Inflammatory macrophage treated with lipopolysaccharide for 1 hour (primary cell): Measurements from ENCODE around the gene PRDM10.

Experiments used
- DNase-seq, 2 donors: peaks; one replicate each; pipeline ENCODE4 v3.0.0-alpha.2; 2020 to 2022

The PRDM10 gene

DNA sequence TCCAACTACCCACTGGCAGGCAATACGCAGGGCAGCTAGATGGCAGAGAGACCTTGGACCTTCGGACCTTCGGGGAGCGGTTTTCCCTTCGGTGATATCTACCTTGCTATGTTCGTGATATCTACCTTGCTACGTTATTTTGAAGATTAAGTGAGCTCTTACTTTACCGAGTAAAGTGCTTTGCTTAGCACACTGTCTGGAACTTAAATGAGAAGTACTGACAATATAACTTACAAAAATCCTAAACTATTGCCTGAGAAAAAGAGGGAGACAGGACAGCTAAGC is 1.0 kb upstream of the PRDM10 start:
- no peak for DNase-seq

DNA sequence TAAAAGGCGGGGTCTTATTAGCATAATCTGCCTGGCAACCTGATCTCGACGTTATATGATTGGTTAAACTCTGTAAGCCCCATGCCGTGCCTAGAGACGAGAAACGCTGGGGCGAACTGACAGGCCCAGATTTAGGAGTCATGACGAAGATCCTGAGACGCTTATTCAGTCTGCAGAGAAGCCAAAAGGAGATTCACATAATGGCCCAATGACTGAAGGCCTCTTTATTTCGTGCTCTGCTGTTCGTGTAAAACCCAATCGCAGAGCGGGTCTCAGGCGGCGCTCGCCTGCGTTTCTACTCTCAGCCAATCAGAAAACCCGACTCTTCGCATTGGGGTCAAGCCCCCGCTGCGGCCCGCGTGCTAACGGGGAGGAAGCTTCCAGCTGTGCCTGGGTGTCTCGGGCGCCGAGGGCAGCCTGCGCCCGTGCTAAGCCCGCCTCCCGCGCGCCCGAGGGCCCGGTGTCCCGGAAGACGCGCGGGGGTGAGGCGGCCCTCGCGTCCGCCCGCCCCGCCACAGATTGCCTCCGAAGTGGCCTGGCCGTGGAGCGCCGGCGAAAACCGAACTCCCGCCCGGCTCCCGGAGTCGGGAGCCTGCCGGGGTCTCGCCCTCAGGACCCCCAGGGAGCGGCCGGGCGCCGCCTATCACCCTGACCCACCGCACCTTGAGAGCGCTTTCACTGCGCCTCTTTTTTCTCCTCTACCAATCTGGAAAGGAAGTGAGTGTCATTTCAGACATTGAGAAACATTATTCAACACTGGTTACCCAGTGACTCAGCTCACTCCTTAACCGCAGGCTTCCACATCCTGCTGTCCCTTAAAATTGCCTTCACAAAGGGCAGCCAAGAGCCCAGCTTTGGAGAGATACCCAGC is 446 bp upstream of the PRDM10 start:
- DNase-seq = peak; percentile 95

DNA sequence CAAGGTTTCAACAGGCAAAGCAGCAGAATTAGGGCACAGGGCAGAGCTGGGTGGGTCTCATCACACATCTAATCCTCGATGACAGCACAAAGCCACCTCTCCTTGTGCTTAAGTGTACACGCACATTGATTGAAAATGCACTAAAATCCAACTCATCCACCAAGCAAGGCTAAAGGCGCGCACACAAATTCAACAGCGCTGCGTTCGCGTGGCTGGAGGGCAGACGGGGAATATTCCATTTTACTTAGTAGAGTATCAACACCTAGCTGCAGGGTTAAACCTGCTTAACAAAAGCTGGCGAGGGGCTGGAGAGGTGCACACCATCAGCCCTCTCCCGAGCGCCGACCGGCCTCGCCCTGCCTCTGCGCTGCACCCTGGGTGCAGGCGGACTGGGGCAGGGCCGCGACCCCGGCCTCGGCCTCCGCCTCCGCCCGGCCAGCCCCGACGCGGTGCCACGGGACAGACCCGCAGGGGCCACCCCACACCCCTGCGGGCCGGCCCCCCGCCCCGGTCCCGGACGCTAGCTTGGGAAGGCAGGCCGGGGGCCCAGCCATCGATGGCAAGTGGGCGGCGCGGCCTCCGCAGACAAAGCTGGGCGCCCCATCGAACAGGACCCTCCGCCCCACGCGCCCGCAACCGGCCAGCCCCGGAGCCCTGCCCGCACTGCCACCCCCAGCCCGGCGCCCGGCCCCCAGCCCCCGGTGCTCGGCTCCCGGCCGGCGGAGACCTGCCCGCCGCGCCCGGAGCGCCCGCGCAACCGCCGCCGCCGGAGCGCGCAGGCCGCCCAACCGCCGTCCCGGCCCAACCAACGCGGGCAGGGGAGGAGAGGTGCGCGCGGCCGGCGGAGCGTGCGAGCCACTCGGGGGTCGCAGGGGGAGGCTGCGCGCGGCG is 929 bp downstream of the PRDM10 start:
- DNase-seq = peak; percentile 9 to 19

DNA sequence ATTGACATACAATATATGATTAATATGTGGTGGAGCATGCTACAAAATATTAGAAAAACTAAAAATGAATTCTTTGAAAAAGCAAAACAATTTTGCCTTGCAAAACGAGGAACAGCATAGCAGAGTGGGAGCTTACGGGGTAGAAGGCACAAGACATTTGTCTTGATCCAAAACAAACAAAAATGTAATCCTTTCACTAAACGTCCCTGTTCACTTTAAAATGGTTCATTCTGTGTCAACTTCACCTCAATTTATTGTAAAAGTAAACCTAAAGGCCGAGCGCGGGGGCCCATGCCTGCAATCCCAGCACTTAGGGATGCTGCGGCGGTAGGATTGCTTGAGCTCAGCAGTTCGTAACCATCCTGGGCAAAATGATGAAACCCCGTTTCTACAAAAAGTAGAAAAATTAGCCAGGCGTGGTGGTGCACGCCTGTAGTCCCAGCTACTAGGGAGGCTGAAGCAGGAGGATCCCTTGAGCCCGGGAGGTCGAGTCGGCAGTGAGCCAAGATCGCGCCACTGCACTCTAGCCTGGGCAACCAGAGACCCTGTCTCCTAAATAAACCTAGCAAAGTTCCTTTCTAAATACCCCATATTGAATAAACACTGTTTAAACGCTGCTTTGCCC is 2.0 kb downstream of the PRDM10 start:
- no peak for DNase-seq

DNA sequence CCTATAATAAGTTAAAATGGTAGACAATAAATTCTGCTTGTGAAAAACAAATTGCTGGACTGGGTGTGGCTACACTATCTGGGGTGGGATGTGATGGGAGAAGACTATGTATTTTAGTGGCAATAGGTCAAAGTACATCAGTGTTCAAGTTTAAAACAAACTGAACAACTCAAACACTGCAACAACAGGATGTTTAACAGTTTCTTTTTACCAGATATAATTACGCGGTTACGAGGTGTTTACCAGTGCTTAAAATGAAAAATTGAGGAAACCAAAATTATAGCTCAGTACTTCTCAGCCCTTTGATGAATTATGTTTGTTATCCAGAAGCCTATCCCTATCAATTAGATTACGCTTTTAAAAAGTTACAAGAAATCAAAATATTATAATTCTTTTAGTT is 3.2 kb downstream of the PRDM10 start:
- DNase-seq = no peak

DNA sequence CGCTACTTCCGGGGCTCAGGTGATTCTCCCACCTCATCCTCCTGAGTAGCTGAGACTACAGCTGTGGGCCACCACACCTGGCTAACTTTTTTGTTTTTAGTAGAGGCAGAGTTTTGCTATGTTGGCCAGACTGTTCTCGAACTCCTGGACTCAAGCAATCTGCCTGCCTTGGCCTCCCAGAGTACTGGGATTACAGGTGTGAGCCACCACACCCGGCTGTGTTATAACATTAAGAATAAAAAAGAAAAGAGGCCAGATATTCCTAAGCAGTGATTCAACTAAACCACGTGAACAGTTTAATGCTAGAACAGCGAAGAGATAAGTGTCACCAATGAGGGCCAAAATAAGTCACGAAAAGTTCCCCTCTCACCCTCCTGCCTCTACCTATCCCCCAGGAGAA is 3.7 kb downstream of the PRDM10 start:
- no peak for DNase-seq

DNA sequence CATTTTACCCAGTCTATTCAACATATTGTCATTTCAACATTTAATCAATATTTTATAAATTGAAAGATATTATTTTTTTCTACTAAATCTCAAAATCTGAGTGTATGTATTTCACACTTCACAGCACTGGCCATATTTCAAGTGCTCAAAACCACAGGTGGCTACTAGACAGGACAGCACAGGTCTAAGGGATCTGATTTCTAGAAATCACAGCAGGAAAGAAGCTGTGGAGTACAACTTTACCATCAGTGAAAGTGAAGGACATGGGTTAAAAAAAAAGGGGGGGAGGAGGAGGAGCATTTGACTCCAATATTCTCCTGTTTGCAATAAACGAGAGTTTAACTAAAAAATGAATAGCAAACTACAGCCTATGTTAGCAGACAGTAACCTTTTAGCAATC is 4.5 kb downstream of the PRDM10 start:
- no peak for DNase-seq

DNA sequence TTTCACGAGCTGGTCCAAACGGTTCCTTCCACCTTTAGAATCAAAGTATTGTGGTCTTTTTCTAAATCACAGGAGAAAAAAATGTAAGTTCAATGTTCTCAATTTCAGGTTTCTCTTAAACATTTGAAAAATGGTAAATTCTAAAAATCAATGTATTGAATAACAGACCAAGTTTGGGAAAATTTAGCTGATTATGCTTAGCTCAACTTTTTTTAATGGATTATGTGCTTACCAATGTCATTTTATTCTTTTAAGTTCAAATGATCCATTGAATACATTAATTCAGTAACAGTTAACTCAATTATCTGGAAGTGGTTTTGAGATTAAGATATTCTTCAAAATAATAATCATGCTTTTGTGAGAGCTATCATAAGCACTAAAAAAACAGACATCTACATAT is 5.1 kb downstream of the PRDM10 start:
- no peak for DNase-seq

DNA sequence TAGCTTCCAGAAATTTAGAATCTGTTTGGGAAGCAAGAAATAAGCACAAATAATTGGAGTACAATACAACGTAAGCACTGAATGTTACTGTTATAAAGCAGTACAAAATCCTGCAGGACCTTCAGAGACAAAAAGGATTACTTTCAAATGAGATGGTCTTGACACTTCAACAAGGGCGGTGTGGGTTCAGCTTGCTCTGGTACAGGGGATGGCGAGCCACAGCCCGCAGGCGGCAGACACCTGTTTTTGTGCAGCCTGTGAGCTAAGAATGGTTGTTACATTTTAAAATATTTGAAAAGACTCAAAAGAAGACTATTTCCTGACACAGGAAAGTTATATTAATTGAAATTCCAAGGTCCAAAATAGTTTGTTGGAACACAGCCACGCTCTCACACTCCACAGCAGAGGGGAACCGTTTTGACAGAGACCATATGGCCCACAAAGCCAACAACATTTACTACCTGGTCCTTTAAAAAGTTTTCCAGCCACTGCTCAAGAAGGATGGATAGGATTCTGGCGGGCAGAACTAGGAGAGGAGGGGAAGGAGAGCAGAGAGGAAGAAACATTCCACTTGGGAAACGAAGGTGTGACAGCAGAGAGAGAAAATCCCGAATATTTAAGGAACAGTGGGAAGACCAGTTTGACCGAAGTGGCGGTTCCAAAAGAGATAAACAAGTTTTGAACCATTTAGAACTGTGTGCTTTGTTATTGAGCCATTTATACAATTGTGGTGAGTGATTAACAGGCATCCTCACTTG is 6.3 kb downstream of the PRDM10 start:
- DNase-seq = no peak

DNA sequence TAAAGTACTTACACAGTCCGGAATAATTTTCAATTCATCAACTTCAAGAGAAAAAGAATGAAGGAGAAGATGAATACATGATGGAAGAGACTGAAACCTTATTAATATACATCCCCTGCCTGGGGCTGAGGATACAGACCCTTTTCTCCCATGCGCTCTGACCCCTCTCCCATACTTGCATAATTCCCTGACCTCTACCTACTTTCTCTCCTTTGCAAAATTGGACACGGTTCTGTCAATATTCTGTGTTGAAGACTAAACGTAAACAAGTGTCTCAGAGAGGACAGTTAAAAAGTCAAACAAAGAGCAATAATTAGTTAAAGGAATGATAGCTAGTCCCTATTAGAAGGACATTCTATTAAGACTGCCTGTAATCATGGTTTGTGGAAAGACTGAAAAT is 7.5 kb downstream of the PRDM10 start:
- DNase-seq = no peak

DNA sequence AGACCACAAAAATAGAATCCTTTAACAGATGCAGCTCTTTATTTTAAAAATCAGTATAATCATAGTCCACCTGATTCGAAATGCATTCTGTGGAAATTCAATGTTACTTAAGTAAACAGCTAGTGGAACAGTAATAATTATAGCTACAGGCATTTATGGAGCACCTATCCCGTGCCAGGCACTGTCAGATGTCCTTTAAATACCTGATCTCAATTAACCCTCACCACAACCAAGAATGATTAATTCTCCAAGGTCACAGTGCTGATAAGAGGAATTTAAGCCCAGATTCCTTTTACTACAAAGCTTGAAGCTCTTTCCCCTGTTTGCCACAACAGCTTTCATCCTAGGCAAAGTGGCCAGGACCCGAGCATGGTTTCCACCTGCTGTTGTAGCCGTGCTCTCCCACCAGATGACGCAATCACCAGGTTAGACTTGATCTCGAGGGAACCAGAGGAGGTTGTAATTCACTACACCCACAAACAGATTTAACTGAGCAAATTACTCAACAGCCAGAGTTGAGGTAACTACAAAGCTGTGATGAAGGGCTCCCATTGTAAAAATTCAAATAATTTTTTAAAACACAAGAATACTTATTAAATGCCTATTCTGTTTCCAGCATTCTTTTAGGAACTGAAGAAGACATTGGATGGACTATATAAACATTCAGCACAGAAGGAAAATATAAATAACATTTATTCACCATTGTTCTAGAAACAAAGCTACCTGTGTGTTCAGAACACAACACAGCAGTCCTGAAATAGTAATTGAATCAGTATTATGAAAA is 10.3 kb downstream of the PRDM10 start:
- DNase-seq = no peak

DNA sequence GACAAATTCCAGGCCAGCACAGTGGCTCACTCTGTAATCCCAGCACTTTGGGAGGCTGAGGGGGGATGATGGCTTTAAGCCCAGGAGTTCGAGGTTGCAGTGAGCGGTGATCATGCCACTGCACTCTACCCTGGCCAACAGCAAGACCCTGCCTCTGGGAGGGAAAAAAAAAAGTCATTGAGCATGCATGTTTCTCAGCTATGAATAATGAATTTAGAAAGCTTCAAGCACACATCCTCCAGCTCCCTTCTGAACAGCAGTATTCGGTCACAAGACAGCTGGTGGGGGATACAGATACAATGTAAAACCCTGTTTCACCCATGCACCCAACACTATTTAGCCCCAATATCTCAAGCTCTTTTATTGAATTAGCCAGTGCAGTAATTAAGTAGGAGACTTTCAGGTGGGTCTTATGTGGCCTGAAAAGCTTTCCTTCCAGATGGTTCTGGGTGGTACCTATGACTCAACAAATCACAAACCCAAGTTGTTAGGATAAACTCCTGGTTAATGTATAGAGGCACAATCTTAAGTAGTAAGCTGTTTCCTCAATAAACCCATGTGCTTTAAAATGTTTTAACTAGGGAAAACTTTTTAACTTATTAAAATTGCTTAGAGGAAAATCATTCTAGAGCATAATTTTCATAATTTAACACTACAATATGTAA is 13.4 kb downstream of the PRDM10 start:
- no peak for DNase-seq

DNA sequence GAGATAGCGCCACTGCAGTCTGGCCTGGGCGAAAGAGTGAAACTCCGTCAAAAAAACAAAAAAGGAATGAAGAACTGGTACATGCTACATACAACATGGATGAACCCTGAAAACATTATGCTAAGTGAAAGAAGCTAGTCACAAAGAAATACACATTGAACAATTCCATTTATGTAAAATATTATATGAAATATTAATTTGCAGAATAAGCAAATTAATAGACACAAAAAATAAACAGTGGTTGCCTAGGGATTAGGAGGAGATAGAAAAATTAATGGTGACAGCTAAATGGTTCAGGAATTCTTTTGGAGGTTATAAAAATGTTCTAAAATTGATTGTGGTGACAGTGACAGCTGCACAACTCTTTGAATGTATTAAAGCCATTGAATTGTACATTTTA is 14.7 kb downstream of the PRDM10 start:
- no peak for DNase-seq

DNA sequence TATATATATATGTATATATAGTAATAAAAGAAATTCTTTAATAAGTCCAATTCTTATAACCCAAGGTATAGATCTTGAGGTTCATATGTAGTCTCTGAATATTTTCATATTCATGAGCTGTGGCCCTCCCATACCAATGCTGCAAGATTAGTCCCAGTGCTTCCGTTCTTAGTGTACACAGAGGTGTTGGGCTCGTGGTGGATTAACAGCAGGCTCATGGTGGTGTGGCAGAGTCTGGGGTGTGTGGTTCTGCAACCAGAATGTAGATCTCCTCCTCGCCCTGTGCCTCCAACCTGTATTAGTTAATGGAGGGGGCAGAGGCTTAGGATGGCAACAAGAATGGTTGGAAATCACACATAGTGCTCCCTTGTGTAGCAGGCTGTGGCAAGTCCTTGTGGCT is 16.8 kb downstream of the PRDM10 start:
- DNase-seq = no peak

DNA sequence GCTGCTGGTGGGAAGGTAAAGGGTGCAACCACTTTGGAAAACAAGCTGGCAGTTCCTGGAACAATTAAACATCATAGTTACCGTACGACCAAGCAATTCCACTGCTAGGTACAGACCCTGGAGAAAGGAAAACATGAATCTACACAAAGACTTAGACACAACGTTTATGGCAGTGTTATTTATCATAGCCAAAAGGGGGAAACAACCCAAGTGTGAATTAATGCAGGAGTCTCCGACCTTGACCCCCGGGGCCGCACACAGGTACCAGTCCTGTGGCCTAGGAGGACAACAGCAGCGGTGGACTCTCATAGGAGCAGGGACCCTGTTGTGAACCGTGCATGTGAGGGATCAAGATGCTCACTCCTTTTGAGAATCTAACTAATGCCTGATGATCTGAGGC is 22.5 kb downstream of the PRDM10 start:
- DNase-seq = no peak

DNA sequence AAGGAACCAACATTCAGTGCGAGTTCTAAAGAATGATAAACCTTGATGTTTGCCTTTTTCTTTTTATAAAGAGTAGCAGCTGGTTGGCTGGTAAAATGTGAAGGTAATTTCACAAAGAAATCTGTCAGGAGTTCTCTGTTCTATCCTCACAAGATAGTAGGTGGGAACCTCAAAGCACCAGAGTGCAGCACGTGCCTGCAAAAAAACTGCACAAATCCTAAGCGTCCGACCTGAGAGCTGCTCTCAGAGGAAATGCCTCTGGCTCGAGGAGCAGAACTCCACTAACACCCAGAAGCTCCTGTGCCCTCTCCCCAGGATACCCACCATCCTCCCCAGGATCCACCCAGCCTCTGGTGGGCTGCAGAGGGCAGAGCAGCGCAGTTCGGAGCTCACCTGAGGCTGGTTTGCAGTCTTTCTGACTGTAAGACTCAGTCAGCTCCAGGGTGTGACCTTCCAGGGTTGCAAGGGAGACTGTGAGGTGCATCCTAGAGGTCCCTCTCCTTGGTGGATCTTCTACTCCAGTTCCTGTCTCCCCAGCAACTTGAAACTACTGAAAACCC is 23.5 kb downstream of the PRDM10 start:
- no peak for DNase-seq

DNA sequence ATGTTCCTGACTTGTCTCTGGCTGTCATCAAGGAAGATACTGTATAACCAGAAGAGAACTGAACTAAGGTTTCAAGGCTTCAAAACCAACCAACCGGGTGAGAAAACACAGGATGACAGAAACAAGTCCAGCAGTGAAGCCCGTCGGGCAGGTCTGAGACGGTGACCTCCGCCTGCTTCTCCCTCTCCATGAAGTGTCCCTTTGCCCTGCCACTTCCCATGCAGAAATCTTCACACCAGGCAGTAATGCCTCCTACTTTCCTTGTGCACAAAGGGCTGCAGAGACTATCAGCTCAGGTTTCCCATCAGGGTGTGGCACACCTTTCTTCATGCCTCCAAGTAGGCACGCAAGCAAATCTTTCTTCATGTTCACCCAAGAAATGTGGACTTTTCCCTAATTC is 24.2 kb downstream of the PRDM10 start:
- DNase-seq = no peak

DNA sequence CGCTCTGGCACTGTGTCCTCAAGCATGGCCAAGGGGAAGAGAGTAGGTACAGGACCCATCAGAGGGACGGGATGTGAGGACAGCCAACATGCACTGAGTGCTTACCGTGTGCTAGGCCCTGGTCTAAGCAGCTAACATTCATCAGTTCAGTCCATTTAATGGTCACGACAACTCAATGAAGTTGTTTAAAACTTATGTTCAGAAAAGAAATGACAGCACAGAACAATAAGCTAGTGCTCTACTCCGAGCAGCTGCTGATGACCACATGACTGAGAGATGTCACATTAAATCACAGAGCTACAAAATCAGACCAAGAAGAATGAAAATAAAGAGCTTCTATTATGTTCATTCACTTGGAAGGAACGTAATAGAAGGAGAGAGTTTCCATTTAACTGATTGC is 26.3 kb downstream of the PRDM10 start:
- no peak for DNase-seq

DNA sequence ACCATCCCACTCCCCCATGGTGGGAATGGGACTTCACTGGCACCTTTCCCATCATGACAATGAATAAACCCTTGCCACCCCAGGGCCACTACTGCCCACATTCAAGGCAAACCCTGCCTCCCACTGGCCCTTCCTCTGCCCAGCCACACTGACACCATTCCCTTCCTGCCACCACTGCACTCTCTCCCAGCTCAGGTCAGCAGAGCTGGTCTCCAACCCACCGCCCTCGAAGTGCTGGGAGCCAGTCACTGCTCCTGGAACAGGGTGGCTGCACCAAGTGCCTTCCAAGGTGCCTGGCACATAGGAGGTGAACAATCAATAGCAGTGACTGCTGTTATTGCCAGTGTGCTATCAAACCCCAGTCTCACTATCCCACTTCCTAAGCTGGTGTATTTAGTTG is 27.1 kb downstream of the PRDM10 start:
- no peak for DNase-seq

DNA sequence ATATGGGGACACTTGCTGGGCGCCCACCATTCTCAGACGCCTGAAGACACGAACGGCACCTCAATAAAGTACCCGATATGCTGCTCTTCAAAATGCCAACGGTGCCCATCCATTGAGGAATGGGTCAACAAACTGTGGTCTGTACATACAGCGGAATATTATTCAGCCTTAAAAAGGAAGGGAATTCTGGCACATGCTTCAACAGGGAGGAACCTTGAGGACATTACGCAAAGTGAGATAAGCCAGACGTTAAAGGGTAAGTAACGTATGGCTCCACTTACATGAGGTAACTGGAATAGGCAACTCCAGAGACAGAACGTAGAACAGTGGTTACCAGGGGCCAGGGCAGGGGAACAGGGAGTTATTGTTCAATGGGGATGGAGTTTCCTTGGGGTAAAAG is 28.0 kb downstream of the PRDM10 start:
- DNase-seq = no peak

DNA sequence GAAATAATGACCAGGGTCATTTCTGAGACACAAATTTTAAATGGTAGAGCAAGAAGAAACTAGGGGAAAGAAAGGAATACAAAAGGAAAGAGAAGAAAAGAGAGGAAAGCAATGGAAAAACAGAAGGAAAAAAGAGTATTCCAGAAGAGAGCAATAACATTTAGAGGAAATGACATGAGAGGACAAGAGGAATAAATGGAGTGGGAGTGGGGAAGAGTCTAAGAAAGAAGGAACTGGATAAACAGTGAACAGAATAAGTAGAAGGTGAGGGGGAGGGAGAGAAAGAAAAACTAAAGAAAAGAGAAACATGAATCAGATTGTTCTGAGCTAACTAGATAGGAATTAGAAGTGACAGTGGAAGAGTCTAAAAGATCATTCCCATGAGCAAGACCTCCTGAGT is 28.4 kb downstream of the PRDM10 start:
- peak in 1 of 2 donors; percentile 11 for DNase-seq
